ENCODE results near the gene TCF7L2. TPM values are rescaled to one million over a fixed set of nuclear protein-coding genes. Genes with fewer than 3 reads are reported as not detected.

TCF7L2 gene
- total and polyA plus RNA-seq, 2 donors (not counting 1 experiment from before 2014, with no cell fraction given) = 3.4 to 5.0 TPM

DNA sequence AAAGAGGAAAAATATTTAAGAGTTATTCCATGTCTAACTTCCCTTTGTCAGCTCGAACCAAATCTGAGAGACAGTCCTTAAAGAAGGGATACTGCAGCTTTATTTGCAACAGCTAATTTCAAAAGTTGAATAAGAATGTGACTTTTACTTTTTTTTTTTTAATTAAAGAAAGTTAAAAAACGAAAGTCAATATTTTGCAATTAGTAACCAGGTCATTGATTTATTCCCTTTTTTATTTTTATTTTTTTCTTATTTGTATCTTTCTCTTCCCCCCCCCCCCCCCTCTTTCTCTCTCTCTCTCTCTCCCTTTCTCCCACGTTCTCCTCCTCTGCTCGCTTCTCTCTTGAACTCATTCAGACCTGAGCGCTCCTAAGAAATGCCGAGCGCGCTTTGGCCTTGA, 209.5 kb downstream of the TCF7L2 start:
- Histone ChIP-seq H3K4me2 (ENCODE audit: extremely low read depth, insufficient read depth, low read length) (no peak overlapping the region), H2AFZ (ENCODE audit: low read length) (no peak overlapping the region), H3K9ac (ENCODE audit: insufficient read depth, low read length) (no peak overlapping the region), H4K20me1 (ENCODE audit: control insufficient read depth, extremely low read depth, insufficient read depth, low read length) (no peaks in the 10 kb centered on the region), H3K9me3 (ENCODE audit: control insufficient read depth, insufficient read depth, low read depth, low read length) (no peaks in the 10 kb centered on the region), H3K4me3 (replicated peaks in 1 of 4; ENCODE audit: control extremely low read depth in 1 of 4, insufficient read depth in 1 of 4, low read depth in 3 of 4, low read length in 4 of 4) (no peak overlapping the region), H3K36me3 (ENCODE audit: control insufficient read depth, insufficient read depth, low read length) (peaks cover 4% of the 10 kb centered on the region), H3K4me1 (ENCODE audit: control insufficient read depth, extremely low read depth, insufficient read depth, low read length) (no peaks in the 10 kb centered on the region), H3K79me2 (ENCODE audit: control insufficient read depth, insufficient read depth, low read length) (no peaks in the 10 kb centered on the region), H3K27me3 (ENCODE audit: control insufficient read depth, insufficient read depth, low read length) (no peaks in the 10 kb centered on the region), H3K27ac (ENCODE audit: insufficient read depth, low read length) (no peak overlapping the region)
- DNase-seq (ENCODE audit: low read depth in 2 of 2) = no peak
- TF ChIP-seq, protein P1, sequence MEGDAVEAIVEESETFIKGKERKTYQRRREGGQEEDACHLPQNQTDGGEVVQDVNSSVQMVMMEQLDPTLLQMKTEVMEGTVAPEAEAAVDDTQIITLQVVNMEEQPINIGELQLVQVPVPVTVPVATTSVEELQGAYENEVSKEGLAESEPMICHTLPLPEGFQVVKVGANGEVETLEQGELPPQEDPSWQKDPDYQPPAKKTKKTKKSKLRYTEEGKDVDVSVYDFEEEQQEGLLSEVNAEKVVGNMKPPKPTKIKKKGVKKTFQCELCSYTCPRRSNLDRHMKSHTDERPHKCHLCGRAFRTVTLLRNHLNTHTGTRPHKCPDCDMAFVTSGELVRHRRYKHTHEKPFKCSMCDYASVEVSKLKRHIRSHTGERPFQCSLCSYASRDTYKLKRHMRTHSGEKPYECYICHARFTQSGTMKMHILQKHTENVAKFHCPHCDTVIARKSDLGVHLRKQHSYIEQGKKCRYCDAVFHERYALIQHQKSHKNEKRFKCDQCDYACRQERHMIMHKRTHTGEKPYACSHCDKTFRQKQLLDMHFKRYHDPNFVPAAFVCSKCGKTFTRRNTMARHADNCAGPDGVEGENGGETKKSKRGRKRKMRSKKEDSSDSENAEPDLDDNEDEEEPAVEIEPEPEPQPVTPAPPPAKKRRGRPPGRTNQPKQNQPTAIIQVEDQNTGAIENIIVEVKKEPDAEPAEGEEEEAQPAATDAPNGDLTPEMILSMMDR (conservative IDR thresholded peaks at IDR 0.05 in 1 of 2, IDR thresholded peaks at IDR 0.05 in 1 of 2; ENCODE audit: low read depth in 1 of 2, low read length in 2 of 2) = no peak
- TF ChIP-seq EZH2 (IDR thresholded peaks at IDR 0.05; ENCODE audit: low read length, missing control alignments) = no peak

DNA sequence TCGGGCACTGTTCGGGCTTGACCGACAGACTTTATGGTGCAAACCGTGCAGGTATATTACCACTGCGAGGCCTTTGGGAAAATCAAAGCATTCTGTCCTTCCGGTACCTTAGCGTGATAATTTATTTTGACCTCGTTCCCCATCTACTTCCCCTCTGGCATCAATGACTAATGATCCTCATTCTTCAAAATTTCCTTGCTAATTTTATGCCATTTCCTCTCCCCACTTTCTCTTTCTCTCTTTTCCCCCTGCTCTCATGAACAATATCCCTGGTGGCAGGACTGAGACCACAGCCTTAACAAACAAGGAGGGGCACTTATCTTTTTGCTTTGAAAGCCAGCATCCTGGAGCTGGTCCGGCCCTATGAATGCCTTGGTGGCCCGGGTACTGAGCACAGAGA, 210.6 kb downstream of the TCF7L2 start:
- Histone ChIP-seq H3K27me3 (ENCODE audit: control insufficient read depth, insufficient read depth, low read length) (no peaks in the 10 kb centered on the region), H3K4me2 (ENCODE audit: extremely low read depth, insufficient read depth, low read length) (no peak overlapping the region), H3K36me3 (ENCODE audit: control insufficient read depth, insufficient read depth, low read length) (peaks cover 4% of the 10 kb centered on the region), H3K27ac (ENCODE audit: insufficient read depth, low read length) (no peak overlapping the region), H3K9me3 (ENCODE audit: control insufficient read depth, insufficient read depth, low read depth, low read length) (no peaks in the 10 kb centered on the region), H3K4me1 (ENCODE audit: control insufficient read depth, extremely low read depth, insufficient read depth, low read length) (no peaks in the 10 kb centered on the region), H3K79me2 (ENCODE audit: control insufficient read depth, insufficient read depth, low read length) (no peaks in the 10 kb centered on the region), H4K20me1 (ENCODE audit: control insufficient read depth, extremely low read depth, insufficient read depth, low read length) (no peaks in the 10 kb centered on the region), H3K4me3 (replicated peaks in 1 of 4; ENCODE audit: control extremely low read depth in 1 of 4, insufficient read depth in 1 of 4, low read depth in 3 of 4, low read length in 4 of 4) (no peak overlapping the region), H2AFZ (ENCODE audit: low read length) (no peak overlapping the region), H3K9ac (ENCODE audit: insufficient read depth, low read length) (no peak overlapping the region)
- no peak for DNase-seq (ENCODE audit: low read depth in 2 of 2)
- TF ChIP-seq, protein P1 (conservative IDR thresholded peaks at IDR 0.05 in 1 of 2, IDR thresholded peaks at IDR 0.05 in 1 of 2; ENCODE audit: low read depth in 1 of 2, low read length in 2 of 2) = no peak
- TF ChIP-seq EZH2 (IDR thresholded peaks at IDR 0.05; ENCODE audit: low read length, missing control alignments) = no peak

DNA sequence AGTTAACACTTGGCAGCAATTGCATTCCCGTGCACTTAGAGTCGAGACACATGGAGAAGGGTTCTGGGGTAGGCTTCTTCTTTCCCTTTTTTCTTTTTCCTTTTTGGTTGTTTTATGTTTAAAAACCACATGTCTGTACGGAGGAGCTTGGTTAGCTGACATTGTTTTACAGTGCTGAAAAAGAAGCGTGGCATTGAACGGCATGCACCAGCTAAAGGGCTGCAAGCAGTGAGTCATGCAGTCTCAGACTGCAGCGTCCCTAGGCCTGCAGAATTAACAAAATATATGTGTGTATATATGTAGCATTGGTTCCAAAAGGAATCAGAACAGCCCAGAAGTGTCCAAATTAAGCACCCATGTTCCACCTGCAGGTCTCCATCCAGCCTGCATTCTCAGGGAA, 211.0 kb downstream of the TCF7L2 start:
- Histone ChIP-seq H3K9me3 (ENCODE audit: control insufficient read depth, insufficient read depth, low read depth, low read length) (no peaks in the 10 kb centered on the region), H3K4me3 (replicated peaks in 1 of 4; ENCODE audit: control extremely low read depth in 1 of 4, insufficient read depth in 1 of 4, low read depth in 3 of 4, low read length in 4 of 4) (no peak overlapping the region)
- TF ChIP-seq, protein P1 (conservative IDR thresholded peaks at IDR 0.05 in 1 of 2, IDR thresholded peaks at IDR 0.05 in 1 of 2; ENCODE audit: low read depth in 1 of 2, low read length in 2 of 2) = no peak
- no peak for TF ChIP-seq EZH2 (IDR thresholded peaks at IDR 0.05; ENCODE audit: low read length, missing control alignments)

More for the DNA sequence above, 211.0 kb downstream of the TCF7L2 start:
- Histone ChIP-seq H4K20me1 (ENCODE audit: control insufficient read depth, extremely low read depth, insufficient read depth, low read length) (no peaks in the 10 kb centered on the region), H3K27me3 (ENCODE audit: control insufficient read depth, insufficient read depth, low read length) (no peaks in the 10 kb centered on the region), H3K4me2 (ENCODE audit: extremely low read depth, insufficient read depth, low read length) (no peak overlapping the region), H2AFZ (ENCODE audit: low read length) (no peak overlapping the region), H3K36me3 (ENCODE audit: control insufficient read depth, insufficient read depth, low read length) (peaks cover 4% of the 10 kb centered on the region), H3K4me1 (ENCODE audit: control insufficient read depth, extremely low read depth, insufficient read depth, low read length) (no peaks in the 10 kb centered on the region), H3K27ac (ENCODE audit: insufficient read depth, low read length) (no peak overlapping the region), H3K79me2 (ENCODE audit: control insufficient read depth, insufficient read depth, low read length) (no peaks in the 10 kb centered on the region), H3K9ac (ENCODE audit: insufficient read depth, low read length) (no peak overlapping the region)
- peak in 1 of 2 donors; percentile 61 for DNase-seq (ENCODE audit: low read depth in 2 of 2)
